A549 (cell line): ENCODE results near the gene NPPA. TPM values are rescaled to one million over a fixed set of nuclear protein-coding genes. Genes with fewer than 3 reads are reported as not detected.

Source experiments
- ATAC-seq, 2 experiments: fragments of 200-7000 bp in 1 of 2; fragments of >200 bp in 1 of 2; cut with Nextera tagmentation in 1 of 2; cut with Tn5 transposase in 1 of 2; 3 replicates each; pipeline versions ENCODE4 v1.8.0 to v1.9.1; 2018 to 2020; ENCODE audit warnings: mild to moderate bottlenecking in 1 of 2, moderate library complexity in 1 of 2
- CTCF ChIA-PET: fragments of 300-600 bp; sonication (Branson Sonifier 250); formaldehyde crosslinking; extraction: SDS; loops from one replicate; lab custom pipeline; 2021; ENCODE audit warnings: antibody characterized with exemption, inconsistent platforms; lab: Yijun Ruan, JAX
- POLR2A ChIA-PET: fragments of 350-600 bp; formaldehyde crosslinking; extraction: SDS; loops from one replicate; lab custom pipeline; 2021; ENCODE audit warnings: antibody characterized with exemption, inconsistent platforms; lab: Yijun Ruan, JAX
- DNase-seq, 2 experiments: peaks; one replicate each; pipeline versions ENCODE4 v3.0.0 to v3.0.0-alpha.2; 2011 to 2016; ENCODE audit warnings: low read depth in 1 of 2, low spot score in 1 of 2
- FAIRE-seq: peaks from 2 replicates; lab custom pipeline; 2011; peaks lifted over from hg19 to GRCh38; lab: Jason Lieb, UNC
- H3K27ac ChIP-seq, 2 experiments: fragments of >200 bp; sonication (Bioruptor Twin); formaldehyde crosslinking; 3 replicates each; pipeline ENCODE4 v1.5.1; 2016 to 2017
- H3K4me1 ChIP-seq: fragments of >200 bp; sonication (Bioruptor Twin); formaldehyde crosslinking; 3 replicates; pipeline ENCODE4 v1.6.1; 2016
- H3K4me2 ChIP-seq: fragments of >200 bp; sonication (Bioruptor Twin); formaldehyde crosslinking; 3 replicates; pipeline ENCODE4 v1.6.1; 2016
- H3K4me3 ChIP-seq: fragments of >200 bp; sonication (Bioruptor Twin); formaldehyde crosslinking; 3 replicates; pipeline ENCODE4 v1.5.1; 2016
- H3K9me3 ChIP-seq: fragments of >200 bp; sonication (Bioruptor Twin); formaldehyde crosslinking; 3 replicates; pipeline ENCODE4 v1.6.1; 2016
- CBX2 ChIP-seq: fragments of 200-600 bp; sonication (generic); IDR thresholded peaks from 2 replicates; pipeline ENCODE4 v1.6.1; 2016; ENCODE audit warnings: low read depth, mild to moderate bottlenecking, borderline replicate concordance
- CHD2 ChIP-seq: fragments of 150-350 bp; IDR thresholded peaks from 2 replicates; pipeline ENCODE4 v1.6.1; 2014; ENCODE audit warnings: low read length; ENCODE audit not compliant: partially characterized antibody
- CHD4 ChIP-seq: fragments of 200-600 bp; sonication (generic); IDR thresholded peaks from 2 replicates; pipeline ENCODE4 v1.6.1; 2016; ENCODE audit warnings: antibody characterized with exemption, mild to moderate bottlenecking, borderline replicate concordance
- EHF ChIP-seq: fragments of 250-450 bp; sonication (Bioruptor Pico); IDR thresholded peaks from 2 replicates; pipeline ENCODE4 v1.5.0; 2020; ENCODE audit warnings: mild to moderate bottlenecking
- EHMT2 ChIP-seq: fragments of 200-600 bp; sonication (generic); IDR thresholded peaks from 2 replicates; pipeline ENCODE4 v1.6.1; 2016; ENCODE audit warnings: antibody characterized with exemption, low read depth, mild to moderate bottlenecking, moderate library complexity
- FOSB ChIP-seq: fragments of 250-450 bp; sonication (Bioruptor Pico); IDR thresholded peaks from 2 replicates; pipeline ENCODE4 v1.5.0; 2020; ENCODE audit warnings: mild to moderate bottlenecking, moderate library complexity
- FOXS1 ChIP-seq: fragments of 250-450 bp; sonication (Bioruptor Pico); IDR thresholded peaks from 2 replicates; pipeline ENCODE4 v1.5.0; 2020; ENCODE audit warnings: mild to moderate bottlenecking, moderate library complexity
- HDAC2 ChIP-seq: fragments of 200-600 bp; sonication (generic); IDR thresholded peaks from 2 replicates; pipeline ENCODE4 v1.6.1; 2016
- HEYL ChIP-seq: fragments of 250-450 bp; sonication (Bioruptor Pico); IDR thresholded peaks from 2 replicates; pipeline ENCODE4 v1.8.0; 2021; ENCODE audit warnings: mild to moderate bottlenecking, moderate library complexity
- MAFK ChIP-seq: fragments of 450-650 bp; IDR thresholded peaks from 2 replicates; pipeline ENCODE4 v1.6.1; 2014; ENCODE audit not compliant: partially characterized antibody
- MAZ ChIP-seq: fragments of 150-350 bp; IDR thresholded peaks from 2 replicates; pipeline ENCODE4 v1.6.1; 2014; ENCODE audit warnings: antibody characterized with exemption, low read depth, low read length, borderline replicate concordance
- MYC ChIP-seq: IDR thresholded peaks from 2 replicates; pipeline ENCODE4 v1.6.1; 2012; ENCODE audit warnings: mild to moderate bottlenecking, inconsistent platforms, low read length, improper control_type of control experiment, borderline replicate concordance
- NFE2L2 ChIP-seq: fragments of 150-350 bp; conservative IDR thresholded peaks from 2 replicates; pipeline ENCODE4 v1.6.1; 2014; ENCODE audit warnings: low read length
- NR3C1 ChIP-seq: fragments of >200 bp; sonication (Bioruptor Twin); formaldehyde crosslinking; IDR thresholded peaks from 3 replicates; pipeline ENCODE4 v1.6.1; 2017
- POLR2A ChIP-seq: IDR thresholded peaks from 2 replicates; pipeline ENCODE4 v1.6.1; 2012; ENCODE audit warnings: mild to moderate bottlenecking, low read length
- POLR2AphosphoS2 ChIP-seq: conservative IDR thresholded peaks from 2 replicates; pipeline ENCODE4 v1.6.1; 2012; ENCODE audit warnings: low read length, improper control_type of control experiment, inconsistent platforms
- RNF2 ChIP-seq: fragments of 200-600 bp; sonication (generic); IDR thresholded peaks from 2 replicates; pipeline ENCODE4 v1.6.1; 2016; ENCODE audit warnings: low read depth, mild to moderate bottlenecking, antibody characterized with exemption, moderate library complexity, borderline replicate concordance
- ZC3H11A ChIP-seq: fragments of 450-650 bp; IDR thresholded peaks from 2 replicates; pipeline ENCODE4 v1.6.1; 2014; ENCODE audit warnings: antibody characterized with exemption, mild to moderate bottlenecking
- ZFP36 ChIP-seq: fragments of 450-650 bp; IDR thresholded peaks from 2 replicates; pipeline ENCODE4 v1.6.1; 2014; ENCODE audit warnings: borderline replicate concordance; ENCODE audit not compliant: partially characterized antibody
- ZSCAN20 ChIP-seq: fragments of 250-450 bp; sonication (Bioruptor Pico); IDR thresholded peaks from 2 replicates; pipeline ENCODE4 v1.8.0; 2022; ENCODE audit warnings: mild to moderate bottlenecking, moderate library complexity
- WGBS: methylation state at CpG from one replicate; pipeline ENCODE4 v1.1.6; 2017; ENCODE audit errors: missing lambda C conversion rate; 5-methylcytosine and 5-hydroxymethylcytosine counted together
- polyA plus RNA-seq, 4 experiments: library from polyadenylated mRNA; depleted of rRNA in 3 of 4; stranded (reverse); fragments of >200 nt; fragmentation: RNase III in 1 of 4; extraction: RNeasy Plus Mini Kit Qiagen cat#74134 plus additional on column Dnase treatment in 1 of 4; gene quantifications; 2 replicates in 3 of 4; 3 replicates in 1 of 4; pipeline ENCODE4 v1.2.3, GENCODE V29; 2011 to 2017
- TF ChIP-seq, protein P1 (sequence below): fragments of 450-650 bp; IDR thresholded peaks from 2 replicates; pipeline ENCODE4 v1.6.1; 2014; ENCODE audit warnings: antibody characterized with exemption
- TF ChIP-seq, protein P2 (sequence below): fragments of >200 bp; sonication (Bioruptor Twin); formaldehyde crosslinking; IDR thresholded peaks from 3 replicates; pipeline ENCODE4 v1.5.1; 2016
- TF ChIP-seq, protein P3 (sequence below): fragments of 200-600 bp; sonication (generic); IDR thresholded peaks from 2 replicates; pipeline ENCODE4 v1.6.1; 2016; ENCODE audit warnings: antibody characterized with exemption, mild to moderate bottlenecking, moderate library complexity

Gene NPPA
- polyA plus RNA-seq, 2 of the 4 experiments (the other 2 are of a cell fraction), result not detected

DNA sequence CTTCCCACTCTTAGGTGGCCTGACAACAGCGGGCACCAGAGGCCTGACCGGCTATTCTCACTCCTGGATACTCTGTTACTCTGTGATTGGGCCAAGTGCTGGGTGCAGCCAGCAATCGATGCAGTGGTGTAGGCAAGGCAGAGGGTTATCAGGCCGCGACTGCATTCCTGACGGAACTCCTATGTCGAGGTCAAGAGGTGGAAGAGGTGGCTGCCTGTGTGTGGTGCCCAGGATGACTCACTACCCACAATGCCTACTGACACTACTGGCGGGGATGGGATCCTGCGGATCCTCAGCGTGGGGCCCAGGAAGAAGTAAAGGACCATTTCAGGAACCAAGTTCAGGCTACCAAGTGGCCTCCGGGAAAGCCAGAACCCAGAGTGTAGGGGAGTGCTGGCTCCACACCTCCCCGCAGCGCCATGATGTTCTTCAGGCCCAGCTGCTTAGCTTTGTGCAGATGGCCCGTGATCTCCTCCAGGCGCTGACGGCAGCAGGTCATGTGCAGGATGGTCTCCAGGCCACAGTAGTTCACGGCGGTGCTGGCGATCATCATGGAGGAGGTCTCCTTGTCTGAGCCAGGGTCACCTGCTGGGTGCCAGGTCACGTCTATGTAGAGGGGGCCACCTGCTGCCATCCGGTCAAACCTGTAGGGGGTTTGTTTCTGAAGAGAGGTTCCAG lies 46.7 kb downstream of the NPPA start:
- TF ChIP-seq NR3C1, result no peak
- Histone ChIP-seq H3K9me3 (no peaks in the 10 kb centered on the region), H3K27ac (no peak overlapping the region), H3K4me1 (peaks cover 19% of the 10 kb centered on the region), H3K4me3 (no peak overlapping the region), H3K4me2 (no peak overlapping the region)
- POLR2A ChIA-PET, result no interaction called here
- 82% methylated on average over 14 of the region's 21 CpGs for WGBS
- ATAC-seq (no peak), FAIRE-seq (no peak), DNase-seq (no peak)
- CTCF ChIA-PET, result interaction anchor here (1.4 kb wide), 1 partner anchor 9 kb away, joined by 3 read pairs; no protein-coding TSS in a partner anchor

DNA sequence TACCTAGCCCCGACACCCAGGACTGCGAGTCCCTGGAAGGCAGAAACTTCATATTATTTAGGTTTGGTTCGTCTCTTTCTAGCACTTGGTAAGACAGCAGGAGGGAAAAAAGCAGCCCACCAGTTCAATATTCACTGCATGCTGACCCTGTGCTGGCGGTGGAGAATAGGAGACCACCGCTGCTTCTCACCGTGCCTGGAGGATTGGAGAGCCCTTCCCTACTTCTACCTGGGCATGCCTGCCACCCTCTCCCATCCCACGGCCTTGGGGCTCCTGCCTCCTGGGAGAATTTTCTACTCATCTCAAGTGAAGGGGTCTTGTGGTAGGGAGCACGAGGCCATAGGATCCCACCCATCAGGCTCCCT lies 47.2 kb downstream of the NPPA start:
- FAIRE-seq (no peak), DNase-seq (no peak), ATAC-seq (no peak)
- ChIA-PET POLR2A (no interaction called here), CTCF (no interaction called here)
- TF ChIP-seq MAZ (no peak), MYC (no peak), POLR2A (no peak), ZSCAN20 (CRISPR knock-in tag) (no peak), CBX2 (no peak), CHD2 (no peak), FOSB (CRISPR knock-in tag) (no peak), ZFP36 (no peak), RNF2 (no peak), ZC3H11A (no peak), MAFK (no peak)
- TF ChIP-seq, protein P1, sequence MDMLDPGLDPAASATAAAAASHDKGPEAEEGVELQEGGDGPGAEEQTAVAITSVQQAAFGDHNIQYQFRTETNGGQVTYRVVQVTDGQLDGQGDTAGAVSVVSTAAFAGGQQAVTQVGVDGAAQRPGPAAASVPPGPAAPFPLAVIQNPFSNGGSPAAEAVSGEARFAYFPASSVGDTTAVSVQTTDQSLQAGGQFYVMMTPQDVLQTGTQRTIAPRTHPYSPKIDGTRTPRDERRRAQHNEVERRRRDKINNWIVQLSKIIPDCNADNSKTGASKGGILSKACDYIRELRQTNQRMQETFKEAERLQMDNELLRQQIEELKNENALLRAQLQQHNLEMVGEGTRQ, result no peak
- TF ChIP-seq, protein P2, sequence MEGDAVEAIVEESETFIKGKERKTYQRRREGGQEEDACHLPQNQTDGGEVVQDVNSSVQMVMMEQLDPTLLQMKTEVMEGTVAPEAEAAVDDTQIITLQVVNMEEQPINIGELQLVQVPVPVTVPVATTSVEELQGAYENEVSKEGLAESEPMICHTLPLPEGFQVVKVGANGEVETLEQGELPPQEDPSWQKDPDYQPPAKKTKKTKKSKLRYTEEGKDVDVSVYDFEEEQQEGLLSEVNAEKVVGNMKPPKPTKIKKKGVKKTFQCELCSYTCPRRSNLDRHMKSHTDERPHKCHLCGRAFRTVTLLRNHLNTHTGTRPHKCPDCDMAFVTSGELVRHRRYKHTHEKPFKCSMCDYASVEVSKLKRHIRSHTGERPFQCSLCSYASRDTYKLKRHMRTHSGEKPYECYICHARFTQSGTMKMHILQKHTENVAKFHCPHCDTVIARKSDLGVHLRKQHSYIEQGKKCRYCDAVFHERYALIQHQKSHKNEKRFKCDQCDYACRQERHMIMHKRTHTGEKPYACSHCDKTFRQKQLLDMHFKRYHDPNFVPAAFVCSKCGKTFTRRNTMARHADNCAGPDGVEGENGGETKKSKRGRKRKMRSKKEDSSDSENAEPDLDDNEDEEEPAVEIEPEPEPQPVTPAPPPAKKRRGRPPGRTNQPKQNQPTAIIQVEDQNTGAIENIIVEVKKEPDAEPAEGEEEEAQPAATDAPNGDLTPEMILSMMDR, result no peak
- no peak overlapping the region for H3K4me3 ChIP-seq
- H3K4me2 ChIP-seq, result no peak overlapping the region
- no peaks in the 10 kb centered on the region for H3K9me3 ChIP-seq
- peaks cover 19% of the 10 kb centered on the region for H3K4me1 ChIP-seq
- 78% methylated on average over 8 of the region's 8 CpGs for WGBS
- no peak overlapping the region for H3K27ac ChIP-seq

DNA sequence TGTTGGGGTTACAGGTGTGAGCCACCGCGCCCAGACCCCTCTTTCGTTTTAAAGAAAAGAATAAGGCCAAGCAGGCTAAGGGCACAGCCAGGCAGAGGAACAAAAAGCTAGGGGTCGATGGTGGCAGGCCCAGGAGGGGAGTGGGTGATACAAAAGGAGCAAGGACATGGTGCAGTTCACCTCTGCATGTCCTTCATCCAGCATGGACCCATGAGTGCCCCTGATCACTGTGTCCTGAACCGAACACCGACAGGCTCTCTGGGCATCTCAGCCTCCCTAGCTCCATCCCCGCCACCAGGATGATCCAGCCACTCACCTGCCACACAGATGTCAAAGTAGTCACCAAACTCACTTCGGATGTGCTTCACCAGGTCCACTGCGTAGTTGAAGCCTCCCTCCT lies 47.7 kb downstream of the NPPA start:
- Histone ChIP-seq H3K27ac (no peak overlapping the region), H3K4me2 (no peak overlapping the region), H3K9me3 (no peaks in the 10 kb centered on the region), H3K4me3 (no peak overlapping the region), H3K4me1 (peaks cover 17% of the 10 kb centered on the region)
- ATAC-seq, result no peak
- no peak for DNase-seq
- TF ChIP-seq HEYL (CRISPR knock-in tag) (no peak), NFE2L2 (no peak), FOSB (CRISPR knock-in tag) (no peak)
- ChIA-PET POLR2A (no interaction called here), CTCF (no interaction called here)
- FAIRE-seq, result no peak
- 92% methylated on average over 9 of the region's 9 CpGs for WGBS

DNA sequence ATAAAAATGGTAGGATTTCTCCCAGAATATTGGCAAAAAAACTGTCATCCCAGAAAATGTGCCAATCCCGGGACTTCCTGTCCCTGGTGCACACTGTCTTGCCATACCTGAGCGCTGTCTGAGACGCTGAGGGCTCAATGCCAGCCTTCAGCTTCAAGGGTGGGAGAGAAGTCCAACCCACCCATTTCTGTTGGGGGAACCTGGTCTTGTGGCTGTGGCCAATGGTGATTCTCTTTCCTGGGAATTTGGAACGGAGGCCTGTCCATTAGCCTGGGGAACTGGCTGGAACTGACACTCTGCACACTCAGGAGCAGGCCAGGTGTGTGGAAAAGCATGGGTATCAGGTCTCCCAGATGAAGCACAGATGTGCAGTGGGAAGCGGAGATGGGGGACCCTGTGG lies 48.5 kb downstream of the NPPA start:
- ATAC-seq, result no peak
- TF ChIP-seq POLR2AphosphoS2 (no peak), EHF (no peak), EHMT2 (no peak), CHD4 (no peak), ZSCAN20 (CRISPR knock-in tag) (no peak), FOXS1 (CRISPR knock-in tag) (no peak), HDAC2 (no peak), MAFK (no peak)
- TF ChIP-seq, protein P3, sequence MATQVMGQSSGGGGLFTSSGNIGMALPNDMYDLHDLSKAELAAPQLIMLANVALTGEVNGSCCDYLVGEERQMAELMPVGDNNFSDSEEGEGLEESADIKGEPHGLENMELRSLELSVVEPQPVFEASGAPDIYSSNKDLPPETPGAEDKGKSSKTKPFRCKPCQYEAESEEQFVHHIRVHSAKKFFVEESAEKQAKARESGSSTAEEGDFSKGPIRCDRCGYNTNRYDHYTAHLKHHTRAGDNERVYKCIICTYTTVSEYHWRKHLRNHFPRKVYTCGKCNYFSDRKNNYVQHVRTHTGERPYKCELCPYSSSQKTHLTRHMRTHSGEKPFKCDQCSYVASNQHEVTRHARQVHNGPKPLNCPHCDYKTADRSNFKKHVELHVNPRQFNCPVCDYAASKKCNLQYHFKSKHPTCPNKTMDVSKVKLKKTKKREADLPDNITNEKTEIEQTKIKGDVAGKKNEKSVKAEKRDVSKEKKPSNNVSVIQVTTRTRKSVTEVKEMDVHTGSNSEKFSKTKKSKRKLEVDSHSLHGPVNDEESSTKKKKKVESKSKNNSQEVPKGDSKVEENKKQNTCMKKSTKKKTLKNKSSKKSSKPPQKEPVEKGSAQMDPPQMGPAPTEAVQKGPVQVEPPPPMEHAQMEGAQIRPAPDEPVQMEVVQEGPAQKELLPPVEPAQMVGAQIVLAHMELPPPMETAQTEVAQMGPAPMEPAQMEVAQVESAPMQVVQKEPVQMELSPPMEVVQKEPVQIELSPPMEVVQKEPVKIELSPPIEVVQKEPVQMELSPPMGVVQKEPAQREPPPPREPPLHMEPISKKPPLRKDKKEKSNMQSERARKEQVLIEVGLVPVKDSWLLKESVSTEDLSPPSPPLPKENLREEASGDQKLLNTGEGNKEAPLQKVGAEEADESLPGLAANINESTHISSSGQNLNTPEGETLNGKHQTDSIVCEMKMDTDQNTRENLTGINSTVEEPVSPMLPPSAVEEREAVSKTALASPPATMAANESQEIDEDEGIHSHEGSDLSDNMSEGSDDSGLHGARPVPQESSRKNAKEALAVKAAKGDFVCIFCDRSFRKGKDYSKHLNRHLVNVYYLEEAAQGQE, result no peak
- TF ChIP-seq, protein P1, result no peak

More for the DNA sequence above, 48.5 kb downstream of the NPPA start:
- no peak for FAIRE-seq
- H3K4me3 ChIP-seq, result no peak overlapping the region
- DNase-seq, result no peak
- 96% methylated on average over 4 of the region's 5 CpGs for WGBS
- H3K4me2 ChIP-seq, result no peak overlapping the region
- ChIA-PET POLR2A (no interaction called here), CTCF (no interaction called here)
- peaks cover 9% of the 10 kb centered on the region for H3K4me1 ChIP-seq
- H3K9me3 ChIP-seq, result no peaks in the 10 kb centered on the region
- no peak overlapping the region for H3K27ac ChIP-seq
